Measurements from ENCODE around the gene SBF1.
A peak's percentile ranks its signal among the peaks of the same experiment; 100 is the strongest.

SBF1 gene

DNA sequence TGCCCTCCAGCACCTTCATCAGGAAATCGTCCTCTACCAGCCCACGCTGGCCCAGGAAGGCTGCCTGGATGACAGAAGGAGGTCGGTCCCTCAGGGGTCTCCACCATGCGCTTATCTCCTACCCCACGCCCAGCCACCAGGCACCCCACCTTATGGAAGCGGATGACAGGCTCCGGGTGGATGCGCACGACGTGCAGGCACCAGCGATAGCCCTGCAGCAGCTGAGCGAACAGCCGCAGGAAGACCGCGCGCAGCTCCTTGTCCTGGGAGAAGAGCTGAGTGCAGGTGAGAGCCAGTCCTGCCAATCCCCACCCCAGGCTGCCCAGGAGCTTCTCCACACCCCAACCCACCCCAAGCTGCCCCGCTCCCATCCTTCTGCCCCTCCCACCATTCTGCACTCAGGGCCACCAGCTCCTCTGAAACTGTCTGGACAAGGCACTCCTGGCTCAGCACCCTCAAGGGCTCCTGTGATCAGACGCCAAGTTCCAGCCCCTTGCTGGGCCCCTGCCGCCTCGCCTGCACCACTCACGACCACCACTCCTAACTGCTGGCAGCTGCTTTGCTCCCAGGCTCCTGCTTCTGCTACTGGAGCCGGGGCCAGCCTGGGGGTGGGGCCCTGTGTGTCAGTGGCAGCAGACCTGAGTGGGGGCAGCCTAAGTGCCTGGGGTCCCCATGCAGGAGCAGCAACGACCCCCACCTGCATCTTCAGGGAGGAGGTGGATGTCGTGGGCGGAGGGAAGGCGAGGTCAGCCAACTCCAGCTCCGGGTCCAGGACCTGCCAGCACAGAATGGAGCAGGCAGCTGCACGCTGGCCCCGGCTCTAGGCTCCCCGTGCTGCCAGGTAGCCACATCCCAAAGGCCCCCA lies 9.5 kb downstream of the SBF1 start:
- no peak for DNase-seq (ENCODE audit: low read depth in 2 of 2)

DNA sequence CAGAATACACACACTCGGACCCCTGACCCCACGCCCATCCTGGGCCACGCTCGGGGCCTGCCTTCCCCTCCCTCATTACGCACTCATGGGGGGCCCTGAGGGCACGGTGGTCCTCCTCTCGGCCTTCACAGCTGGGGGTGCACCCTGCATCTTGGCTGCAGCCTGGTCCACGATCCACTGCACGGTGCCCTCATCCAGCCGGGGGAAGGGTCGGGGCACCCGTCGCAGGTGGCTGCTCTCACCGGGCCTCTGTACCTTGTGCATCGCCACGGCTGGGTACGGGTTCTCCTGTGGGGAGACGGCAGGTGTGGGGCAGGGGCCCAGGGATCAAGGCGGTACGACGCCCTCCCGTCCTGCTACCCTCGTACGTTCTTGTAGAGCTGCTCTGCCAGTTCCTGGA lies 10.4 kb downstream of the SBF1 start:
- DNase-seq (ENCODE audit: low read depth in 2 of 2): no peak

DNA sequence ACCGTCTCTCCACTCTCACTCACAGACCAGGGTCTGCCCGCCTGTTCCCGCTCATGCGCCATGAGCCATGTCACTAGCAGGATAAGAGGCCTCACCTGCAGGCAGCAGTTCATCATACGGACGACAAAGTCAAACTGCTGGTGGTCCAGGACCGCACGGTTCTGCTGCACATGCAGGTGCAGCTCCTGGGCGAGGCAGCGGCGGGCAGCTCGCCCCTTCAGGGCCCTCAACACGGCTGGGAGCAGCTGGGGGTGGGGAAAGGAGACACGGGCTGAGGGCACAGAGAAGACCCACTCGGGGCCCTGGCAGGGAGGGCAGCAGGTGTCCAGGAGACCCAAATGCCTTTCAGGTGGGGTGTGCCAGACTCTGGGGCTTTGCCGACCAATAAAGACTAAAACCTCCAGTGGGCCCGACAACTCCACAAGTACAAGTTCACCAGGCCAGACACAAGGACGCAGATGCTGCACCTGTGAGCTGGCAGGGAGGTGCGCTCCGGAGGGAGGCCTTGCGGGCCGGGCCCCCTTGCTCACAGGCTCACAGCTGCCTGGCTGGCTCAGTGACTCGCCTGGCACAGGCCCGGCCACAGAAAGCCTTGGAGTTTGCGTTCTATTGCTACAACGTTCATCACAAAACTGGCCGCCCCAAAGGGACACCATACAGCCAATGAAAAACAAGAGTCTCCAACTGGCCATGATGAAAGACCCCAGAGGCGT lies 11.5 kb downstream of the SBF1 start:
- no peak for DNase-seq (ENCODE audit: low read depth in 2 of 2)

DNA sequence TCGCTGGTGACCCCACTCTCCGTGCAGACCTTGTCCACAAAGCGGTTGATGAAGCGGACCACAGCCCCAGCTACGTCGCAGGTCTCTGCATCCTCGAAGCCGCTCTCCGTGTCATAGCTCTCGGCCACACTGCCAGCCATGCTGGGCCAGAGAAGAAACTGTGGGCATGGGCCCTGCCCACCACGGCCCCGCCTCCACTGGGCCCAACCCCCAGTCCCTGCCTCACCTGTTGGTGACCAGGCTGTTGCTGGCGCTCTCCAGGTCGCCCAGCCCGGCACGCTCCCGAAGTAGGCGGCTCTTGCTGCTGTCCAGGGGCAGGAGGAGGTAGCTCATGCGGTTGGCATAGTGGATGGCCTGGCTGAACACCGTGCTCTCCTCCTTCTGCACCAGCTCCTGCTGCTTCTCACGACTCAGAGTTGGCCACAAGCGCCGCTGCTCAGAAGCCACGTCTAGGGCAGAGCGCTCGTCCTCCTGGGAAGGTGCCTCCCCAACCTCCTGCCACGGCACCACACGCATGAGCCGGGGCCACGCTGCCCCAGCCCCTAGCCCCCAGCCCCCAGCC lies 12.8 kb downstream of the SBF1 start:
- no peak for DNase-seq (ENCODE audit: low read depth in 2 of 2)

DNA sequence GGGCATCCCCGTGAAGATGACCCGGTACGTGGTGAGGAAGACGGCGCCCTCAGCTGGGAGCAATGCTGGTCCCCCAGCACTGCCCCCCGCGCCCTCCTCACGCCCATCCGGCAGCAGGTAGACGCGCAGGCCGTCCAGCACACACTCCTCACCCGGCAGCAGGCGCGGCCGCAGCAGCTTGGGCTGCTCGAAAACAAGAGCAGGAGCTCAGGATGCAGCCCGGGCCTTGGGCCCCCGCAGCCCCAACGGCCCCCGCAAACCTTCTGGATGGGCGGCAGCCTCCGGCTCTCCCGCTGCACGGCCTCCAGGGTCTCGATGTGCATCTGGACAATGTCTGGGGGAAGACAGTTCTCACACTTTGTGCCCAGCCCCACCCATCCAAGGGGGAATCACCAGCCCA lies 13.3 kb downstream of the SBF1 start:
- DNase-seq (ENCODE audit: low read depth in 2 of 2): no peak

DNA sequence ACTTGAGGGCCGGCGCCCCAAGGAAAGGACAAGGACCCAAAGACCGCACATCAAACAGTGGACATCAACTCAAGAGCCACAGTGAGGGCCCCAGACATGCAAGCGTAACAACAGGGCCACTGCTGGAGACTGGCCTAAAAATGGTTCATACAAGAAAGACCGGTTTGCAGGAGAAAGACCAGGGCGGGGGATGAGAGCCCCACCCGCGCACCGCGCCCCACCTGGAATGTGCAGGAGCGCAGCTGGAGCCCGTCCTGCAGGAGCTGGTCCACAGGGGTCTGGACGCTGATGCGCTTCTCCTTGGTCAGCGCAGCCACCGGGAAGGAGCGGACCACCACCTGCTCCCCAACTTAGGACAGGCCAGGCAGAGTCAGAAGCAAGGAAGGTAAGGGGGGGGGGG lies 13.9 kb downstream of the SBF1 start:
- no peak for DNase-seq (ENCODE audit: low read depth in 2 of 2)

DNA sequence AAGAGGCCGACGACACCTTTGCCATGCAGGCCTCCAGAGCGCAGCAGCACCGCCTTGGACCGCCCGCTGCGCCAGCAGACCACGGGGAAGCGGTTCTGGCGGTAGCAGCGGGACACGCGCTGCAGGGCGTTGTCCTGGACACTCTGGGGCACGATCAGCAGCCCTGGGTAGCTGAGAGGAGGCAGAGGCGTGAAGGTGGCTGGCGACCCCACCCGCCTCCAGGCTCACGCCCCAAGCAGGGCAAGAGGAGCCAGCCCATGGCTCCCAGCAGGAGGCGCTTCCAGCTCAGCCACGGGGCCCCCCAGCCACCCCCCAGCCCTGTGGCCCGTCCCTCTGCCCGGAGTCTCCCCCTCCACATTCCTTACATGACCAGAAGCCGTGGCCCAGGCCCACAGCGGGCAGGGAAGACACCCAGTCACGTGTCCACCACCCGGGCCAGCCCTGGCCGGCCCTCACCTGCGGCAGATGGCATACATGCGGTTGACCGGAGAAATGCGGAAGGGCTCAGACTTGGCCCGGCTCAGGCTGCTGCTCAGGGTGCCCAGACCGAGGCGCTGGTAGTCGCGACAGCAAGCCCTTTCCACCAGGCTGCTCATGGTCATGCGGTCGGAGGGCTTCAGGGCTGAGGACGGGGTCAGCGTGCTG lies 15.2 kb downstream of the SBF1 start:
- no peak for DNase-seq (ENCODE audit: low read depth in 2 of 2)

DNA sequence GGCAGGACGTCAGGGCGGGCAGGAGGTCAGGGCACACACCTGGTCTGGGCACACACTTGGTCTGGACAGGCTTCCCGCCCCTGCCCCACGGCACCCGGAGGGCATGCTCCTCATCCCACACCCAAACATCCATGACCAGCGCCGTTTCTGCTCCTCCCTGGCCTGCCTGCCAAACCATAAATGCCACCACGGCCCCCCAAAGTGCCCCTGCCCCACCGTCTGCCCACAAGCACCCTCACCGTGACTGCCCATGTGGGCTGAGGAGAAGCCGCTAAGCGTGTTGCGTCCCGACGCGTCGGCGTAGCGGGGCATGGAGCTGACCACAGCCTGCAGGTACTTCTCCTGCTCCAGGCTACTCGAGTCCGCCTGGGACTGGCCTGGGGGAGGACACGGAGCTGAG lies 15.8 kb downstream of the SBF1 start:
- no peak for DNase-seq (ENCODE audit: low read depth in 2 of 2)

DNA sequence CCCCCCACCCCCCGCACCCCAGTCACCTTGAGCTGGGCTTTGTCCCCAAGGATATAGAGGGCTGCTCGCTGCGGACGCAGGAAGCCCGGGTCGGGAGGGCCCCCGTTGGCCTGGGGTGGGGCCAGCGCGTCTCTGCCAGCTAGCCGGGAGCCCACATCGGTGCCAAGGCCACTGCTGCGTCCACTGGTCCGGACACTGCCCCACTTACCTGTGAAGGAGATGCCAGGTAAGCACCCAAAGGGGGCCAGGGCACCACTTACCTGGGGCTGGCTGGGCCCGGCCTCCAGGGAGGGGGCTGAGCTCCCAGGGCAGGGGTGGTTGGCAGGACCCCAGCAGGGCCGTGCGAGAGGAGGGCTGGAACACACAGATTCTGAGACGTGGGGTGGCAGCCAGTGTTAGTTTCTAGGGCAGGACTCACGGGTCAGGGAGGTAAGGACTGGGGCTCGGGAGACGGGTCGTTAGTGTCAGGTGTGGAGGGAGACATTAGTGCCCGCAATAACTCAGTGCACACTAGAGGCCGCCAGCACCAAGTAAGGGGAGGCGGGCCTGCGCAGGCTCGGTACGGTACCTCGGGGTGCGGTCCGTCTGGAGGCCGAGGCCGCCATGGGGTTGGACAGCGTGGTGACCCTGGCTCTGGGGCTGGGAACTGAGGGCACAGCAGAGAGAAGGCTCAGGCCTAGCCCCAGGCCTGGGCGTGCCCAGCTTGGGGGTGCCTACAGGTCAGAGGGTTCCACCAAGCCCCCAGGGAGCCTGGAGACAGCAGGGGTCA lies 18.2 kb downstream of the SBF1 start:
- no peak for DNase-seq (ENCODE audit: low read depth in 2 of 2)

DNA sequence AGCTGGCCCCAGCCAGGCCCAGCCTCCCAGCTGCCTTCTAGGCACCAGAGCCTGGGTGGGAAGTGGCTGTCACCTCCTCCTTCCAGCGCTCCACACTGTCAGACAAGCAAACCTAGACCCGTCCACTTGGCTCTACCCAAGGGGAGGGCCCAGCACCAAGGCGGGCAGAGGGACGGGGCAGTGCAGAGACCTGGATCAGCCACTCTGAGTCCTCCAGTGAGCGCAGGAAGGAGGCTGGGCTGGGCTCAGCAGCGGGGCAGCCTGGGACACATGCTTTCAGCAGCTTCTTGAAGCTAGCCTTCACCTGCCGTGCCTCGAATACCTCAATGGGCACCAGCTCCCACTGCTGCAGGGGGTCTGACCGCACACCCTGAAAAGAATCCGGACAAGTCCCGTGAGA lies 18.8 kb downstream of the SBF1 start:
- DNase-seq (ENCODE audit: low read depth in 2 of 2): no peak

DNA sequence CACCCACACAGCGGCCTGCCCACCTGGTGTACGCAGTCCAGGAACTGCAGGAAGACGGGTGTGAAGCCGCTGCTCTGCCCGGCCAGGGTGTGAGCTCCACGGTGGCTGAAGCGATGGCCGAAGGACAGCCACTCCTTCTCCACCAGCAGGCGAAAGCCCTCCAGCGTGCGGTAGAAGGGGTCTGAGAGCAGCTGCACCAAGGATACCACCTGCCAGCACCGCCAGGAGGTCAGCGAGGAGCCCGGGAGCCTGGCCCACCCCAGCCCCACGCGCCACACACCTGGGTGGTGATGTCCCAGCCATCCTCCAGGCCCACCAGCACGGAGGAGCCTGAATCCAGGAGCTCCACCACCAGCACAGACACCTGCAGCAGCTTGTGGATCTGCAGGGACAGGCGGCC lies 19.6 kb downstream of the SBF1 start:
- no peak for DNase-seq (ENCODE audit: low read depth in 2 of 2)

DNA sequence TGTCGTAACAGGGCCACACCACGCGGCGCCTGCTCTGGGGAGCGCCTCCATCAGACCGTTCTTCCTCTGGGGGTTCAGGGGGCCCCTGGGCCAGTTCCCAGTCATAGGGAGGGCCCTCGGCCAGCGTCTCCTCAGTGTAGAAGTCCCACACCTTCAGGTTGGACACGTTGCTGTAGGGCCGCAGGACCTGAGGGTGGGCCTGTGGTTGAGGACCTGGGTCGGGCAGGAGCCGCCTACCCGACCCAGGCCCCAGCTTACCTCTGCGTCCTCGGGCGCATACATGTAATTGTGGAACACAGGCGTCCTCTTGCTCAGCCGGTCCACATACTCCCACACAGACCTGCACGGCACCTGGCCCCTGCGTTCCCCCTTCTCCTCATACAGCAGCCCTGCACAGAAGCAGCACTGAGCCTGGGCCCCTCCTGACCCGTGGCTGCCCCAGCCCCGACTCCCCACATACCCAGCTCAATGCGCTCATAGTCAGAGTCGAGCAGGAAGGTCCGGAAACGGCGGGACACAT lies 20.2 kb downstream of the SBF1 start:
- no peak for DNase-seq (ENCODE audit: low read depth in 2 of 2)

DNA sequence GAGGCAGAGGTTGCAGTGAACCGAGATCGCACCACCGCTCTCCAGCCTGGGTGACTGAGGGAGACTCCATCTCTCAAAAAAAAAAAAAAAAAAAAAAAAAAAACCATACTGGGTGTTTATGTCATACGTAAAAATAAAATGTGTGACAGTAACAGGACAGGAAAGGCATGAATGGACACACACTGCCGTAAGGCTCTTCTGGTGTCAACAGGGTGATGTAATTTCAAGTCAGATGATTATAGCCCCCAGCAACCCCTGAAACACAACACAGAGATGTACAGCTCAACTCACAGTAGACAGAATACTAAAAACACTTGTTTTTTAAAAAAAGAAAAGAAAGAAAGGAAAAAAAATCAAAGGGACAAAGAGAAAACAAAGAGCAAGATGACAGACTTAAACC lies 22.2 kb downstream of the SBF1 start:
- DNase-seq (ENCODE audit: low read depth in 2 of 2): no peak

DNA sequence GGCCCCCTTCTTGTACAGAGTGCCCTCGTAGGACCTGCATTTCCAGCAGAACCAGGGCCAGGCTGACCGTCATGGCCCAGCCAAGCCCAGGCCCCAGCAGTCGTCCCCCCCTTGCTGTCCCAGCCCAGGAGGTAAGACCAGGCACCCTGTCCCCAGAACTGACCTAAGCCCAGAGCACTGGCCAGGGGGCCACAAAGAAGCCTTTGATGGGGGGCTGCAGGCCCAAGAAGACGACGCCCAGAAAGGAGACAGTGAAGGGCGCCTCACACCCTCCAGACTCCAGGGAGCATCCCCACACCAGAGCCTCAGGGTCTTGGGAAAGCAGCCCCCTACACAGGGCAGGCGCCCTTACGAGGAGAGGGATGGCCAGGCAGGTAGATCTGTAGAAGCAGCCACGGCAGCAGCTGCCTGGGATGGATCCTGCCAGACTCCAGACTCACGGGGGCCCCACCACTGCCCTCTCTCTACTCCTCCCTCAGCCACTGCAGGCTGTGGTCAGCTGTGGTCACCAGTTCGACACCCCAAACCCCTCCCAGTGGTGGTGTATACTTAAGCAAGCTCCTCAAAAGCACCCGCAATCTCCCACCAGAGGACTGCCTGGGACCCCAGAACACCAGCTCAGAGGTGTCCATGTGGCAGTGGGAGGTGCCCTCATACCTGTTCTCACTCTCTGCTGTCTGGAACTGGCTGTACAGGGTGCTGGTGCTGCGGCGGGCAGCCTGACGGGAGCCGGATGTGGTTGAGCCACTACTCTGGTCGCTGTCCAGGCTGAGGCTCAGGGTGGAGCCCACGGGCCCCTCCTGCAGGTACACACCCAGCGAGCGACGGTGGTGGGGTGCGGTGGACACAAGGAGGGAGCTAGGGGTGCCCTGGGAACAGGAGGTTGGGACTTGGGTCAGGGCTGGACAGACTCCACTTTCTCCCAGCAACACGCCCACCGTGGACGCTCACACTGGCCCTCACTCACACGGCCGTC lies 27.0 kb downstream of the SBF1 start:
- no peak for DNase-seq (ENCODE audit: low read depth in 2 of 2)

DNA sequence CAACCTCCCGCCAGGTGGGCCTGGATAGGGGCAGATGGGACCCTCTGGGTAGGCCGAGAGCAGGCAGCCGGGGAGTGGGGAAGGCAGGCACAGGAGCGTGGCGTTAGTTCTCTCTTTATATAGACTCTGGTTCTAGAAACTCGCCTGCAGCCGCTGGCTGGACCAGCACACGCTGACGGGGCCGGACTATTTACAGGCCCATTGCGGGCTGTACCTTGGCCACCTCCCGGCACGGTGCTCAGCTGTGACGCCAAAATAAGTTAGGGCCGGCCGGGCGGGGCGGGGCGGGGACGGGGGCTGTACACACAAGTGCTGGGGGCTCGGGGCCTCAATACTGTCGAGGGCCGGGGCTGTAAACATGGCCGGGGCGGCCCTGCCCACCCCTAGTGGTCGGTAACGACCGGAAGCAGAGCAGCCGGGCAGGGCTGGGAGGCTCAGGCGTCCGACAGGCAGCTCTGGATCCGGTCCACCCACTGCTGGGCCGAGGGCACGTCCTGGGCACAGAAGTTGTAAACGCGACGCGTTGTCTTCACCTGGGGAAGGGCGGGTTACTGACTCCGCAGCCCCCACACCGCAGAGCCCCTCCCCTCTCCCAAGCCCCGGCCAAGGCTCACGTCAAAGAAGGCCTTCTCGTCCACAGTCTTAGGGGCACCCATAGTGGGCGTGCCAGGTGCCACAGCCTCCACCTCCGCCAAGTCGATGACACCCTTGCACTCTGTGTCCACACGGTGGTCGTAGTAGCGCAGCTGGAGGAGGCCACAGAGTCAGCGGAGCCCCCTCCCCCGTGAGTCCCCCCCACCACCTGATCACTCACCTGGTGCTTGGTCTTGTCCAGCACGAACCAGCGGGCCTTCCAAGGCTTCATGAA lies 27.9 kb downstream of the SBF1 start:
- DNase-seq (ENCODE audit: low read depth in 2 of 2): no peak

DNA sequence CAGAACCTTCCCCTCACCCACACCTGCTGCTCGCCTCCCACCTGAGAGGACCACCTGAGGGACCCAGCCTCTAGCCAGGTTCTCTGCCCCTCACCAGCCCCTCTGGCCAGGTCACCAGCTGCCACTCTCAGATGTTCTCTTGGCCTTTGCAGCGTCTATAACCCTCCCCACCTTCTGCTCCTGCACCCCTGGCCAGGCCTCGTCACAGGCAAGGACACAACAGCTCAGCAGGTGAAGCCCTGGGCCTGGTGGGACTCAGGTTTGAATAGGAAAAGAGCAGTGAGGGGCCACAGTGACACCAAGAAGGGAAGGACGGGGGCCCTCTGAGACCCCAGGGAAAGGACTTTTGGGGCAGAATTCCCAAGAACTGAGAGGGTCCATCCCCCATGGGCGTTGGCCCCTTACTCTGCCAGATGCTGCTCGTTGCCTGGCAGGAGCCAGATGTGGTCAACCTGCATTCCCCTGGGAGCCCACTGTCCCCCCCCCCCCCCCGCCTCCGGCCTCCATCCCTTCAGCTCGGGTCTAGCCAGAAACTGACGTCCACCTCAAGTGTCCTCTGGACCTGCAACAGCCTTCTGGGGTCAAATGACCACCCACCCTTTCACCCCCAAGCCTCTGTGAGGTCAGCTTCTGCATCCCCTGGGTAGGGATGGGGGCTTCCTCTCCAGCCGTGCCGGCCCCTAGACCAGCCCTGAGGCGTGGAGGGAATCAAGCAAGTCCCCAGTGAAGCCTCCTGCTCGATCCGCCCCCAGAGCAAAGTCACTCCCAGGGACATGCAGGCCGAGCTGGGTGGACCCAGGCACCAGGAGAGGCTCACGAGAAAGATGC lies 28.7 kb downstream of the SBF1 start:
- no peak for DNase-seq (ENCODE audit: low read depth in 2 of 2)

DNA sequence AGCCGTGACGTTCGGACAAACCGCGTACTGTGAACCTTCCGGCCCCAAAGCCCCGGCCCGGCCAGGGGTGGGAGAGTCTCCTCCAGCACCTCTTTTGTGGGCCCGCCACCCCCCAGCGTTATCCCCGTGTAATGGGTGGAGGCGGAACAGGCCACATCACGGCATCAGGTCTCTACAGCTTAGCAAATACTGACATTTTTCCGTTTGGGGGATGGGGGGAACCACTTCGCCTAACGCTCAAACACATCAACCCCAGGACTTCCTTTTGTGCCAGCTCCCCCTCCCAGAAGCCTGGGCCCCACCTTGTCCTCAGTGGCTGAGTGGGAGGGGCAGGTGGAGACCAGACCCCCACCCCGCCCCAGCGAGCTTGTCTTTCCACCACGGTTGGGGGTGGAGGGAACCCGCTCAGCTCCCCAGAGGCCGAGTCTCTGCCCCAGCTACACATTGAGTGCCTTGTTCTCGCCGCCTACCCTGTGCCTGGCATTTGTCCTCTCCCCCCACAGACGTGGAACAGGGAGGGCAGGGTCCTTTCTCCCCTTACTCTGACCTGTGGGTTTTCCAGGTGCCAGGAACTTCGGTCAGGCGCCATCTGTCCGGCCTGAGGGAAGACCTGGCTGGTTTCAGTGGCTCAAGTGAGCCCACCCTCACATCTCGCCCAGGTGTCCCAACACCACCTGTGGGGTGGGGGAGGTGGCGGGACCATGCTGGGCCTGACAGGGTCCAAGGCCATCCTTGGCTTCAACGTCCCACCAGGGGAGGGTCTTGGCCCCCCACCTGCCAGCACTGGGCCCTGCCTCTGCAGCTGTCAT lies 29.6 kb downstream of the SBF1 start:
- peak in 1 of 2 donors; percentile 33 for DNase-seq (ENCODE audit: low read depth in 2 of 2)

DNA sequence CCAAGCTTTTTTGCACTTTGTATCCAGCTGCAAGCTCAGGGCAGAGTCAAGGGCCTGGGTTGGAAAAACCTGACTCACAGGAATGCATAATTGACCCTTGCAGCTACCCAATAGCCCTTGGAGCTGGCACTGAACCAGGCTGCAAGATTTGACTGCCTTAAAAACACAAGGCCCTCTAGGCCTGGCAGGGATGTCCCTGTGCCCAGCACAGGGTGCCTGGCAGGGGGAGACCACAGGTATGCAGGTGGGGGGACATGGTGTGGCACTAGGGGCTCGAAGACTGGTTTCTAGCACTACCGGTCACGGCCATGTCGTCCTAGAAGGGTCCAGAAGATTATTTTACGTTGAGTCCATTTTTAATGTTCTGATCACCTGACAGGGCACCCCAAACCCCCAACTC lies 30.2 kb downstream of the SBF1 start:
- no peak for DNase-seq (ENCODE audit: low read depth in 2 of 2)
